Gastroesophageal sphincter (tissue), 4 donors: Measurements from ENCODE around the gene SNPH. TPM values are rescaled to one million over a fixed set of nuclear protein-coding genes. Genes with fewer than 3 reads are reported as not detected.

Experiments
- ATAC-seq: fragments of 150-250 bp; one replicate; pipeline ENCODE4 v1.9.1; 2016; ENCODE audit warnings: mild to moderate bottlenecking, moderate library complexity
- H3K27ac ChIP-seq, 4 donors: fragments of 200-600 bp; sonication (generic) in 3 of 4; 1 replicate in 3 of 4; 2 replicates in 1 of 4; pipeline ENCODE4 v1.5.1; 2016 to 2019
- H3K27me3 ChIP-seq: fragments of 200-600 bp; sonication (generic); one replicate; pipeline ENCODE4 v1.5.1; 2019
- H3K36me3 ChIP-seq, 2 donors: fragments of 200-600 bp; sonication (generic); one replicate each; pipeline ENCODE4 v1.5.1; 2019; ENCODE audit warnings: control low read depth in 1 of 2
- H3K4me1 ChIP-seq, 3 donors: fragments of 200-600 bp; sonication (generic); 1 replicate in 2 of 3; 2 replicates in 1 of 3; pipeline ENCODE4 v1.5.1; 2016 to 2019; ENCODE audit warnings: control low read depth in 2 of 3
- H3K4me3 ChIP-seq, 2 donors: fragments of 200-600 bp; sonication (generic); one replicate each; pipeline ENCODE4 v1.5.1; 2019; ENCODE audit warnings: mild to moderate bottlenecking in 1 of 2, moderate library complexity in 1 of 2
- H3K9me3 ChIP-seq, 3 donors: fragments of 200-600 bp; sonication (generic); one replicate each; pipeline ENCODE4 v1.5.1; 2017 to 2019; ENCODE audit warnings: control low read depth in 2 of 3
- CTCF ChIP-seq, 4 experiments: fragments of 200-600 bp in 2 of 4; fragments of 450-650 bp in 2 of 4; sonication (generic) in 1 of 4; IDR thresholded peaks; one replicate each; pipeline ENCODE4 v1.5.1; 2017 to 2019; ENCODE audit warnings: antibody characterized with exemption in 4 of 4, mild to moderate bottlenecking in 2 of 4, moderate library complexity in 2 of 4
- EP300 ChIP-seq: sonication (generic); formaldehyde crosslinking; IDR thresholded peaks from one replicate; pipeline ENCODE4 v1.6.1; 2017; ENCODE audit warnings: antibody characterized with exemption, mild to moderate bottlenecking
- POLR2A ChIP-seq, 2 donors: fragments of 450-650 bp; IDR thresholded peaks; one replicate each; pipeline ENCODE4 v1.6.1; 2017; ENCODE audit warnings: antibody characterized with exemption in 2 of 2, mild to moderate bottlenecking in 2 of 2, moderate library complexity in 1 of 2
- POLR2AphosphoS5 ChIP-seq: sonication (generic); formaldehyde crosslinking; IDR thresholded peaks from one replicate; pipeline ENCODE4 v1.6.1; 2017; ENCODE audit warnings: antibody characterized with exemption
- WGBS, 2 donors: methylation state at CpG; one replicate each; pipeline ENCODE4 v1.1.5; 2018; ENCODE audit warnings: low coverage in 1 of 2; 5-methylcytosine and 5-hydroxymethylcytosine counted together
- total RNA-seq, 4 donors: library from RNA; depleted of rRNA; stranded (reverse); fragments of >200 nt; gene quantifications; one replicate each; pipeline ENCODE4 v1.1.0, GENCODE V29; 2016

SNPH gene
- total RNA-seq, 4 donors from 2014 or later, result 9.8 to 31.6 (median 12.5) TPM

- WGBS, 2 donors, result 0 to 46% methylated on average over 1 to 2 of the region's 2 CpGs
- no peak for ATAC-seq
- Histone ChIP-seq H3K27me3 (peaks cover 9% of the 10 kb centered on the region), H3K4me3 (no peak overlapping the region), H3K9me3 (no peaks in the 10 kb centered on the region), H3K36me3 (no peaks in the 10 kb centered on the region), H3K4me1 (no peaks in the 10 kb centered on the region), H3K27ac (no peak overlapping the region)
- no peak for TF ChIP-seq EP300
- no peak for TF ChIP-seq POLR2A (IDR thresholded peaks at IDR 0.05)
- no peak for TF ChIP-seq POLR2AphosphoS5
- no peak for TF ChIP-seq CTCF (IDR thresholded peaks at IDR 0.05)
These were observed 11.8 kb upstream of the SNPH start for GRCh38 chr20:1254254-1254653.

- Histone ChIP-seq H3K9me3 (no peaks in the 10 kb centered on the region), H3K27me3 (peaks cover 9% of the 10 kb centered on the region), H3K36me3 (no peaks in the 10 kb centered on the region), H3K4me1 (no peaks in the 10 kb centered on the region), H3K4me3 (no peak overlapping the region), H3K27ac (no peak overlapping the region)
- ATAC-seq, result no peak
- TF ChIP-seq EP300 (no peak), POLR2A (IDR thresholded peaks at IDR 0.05) (no peak), CTCF (IDR thresholded peaks at IDR 0.05) (no peak), POLR2AphosphoS5 (no peak)
- WGBS, 2 donors, result 62 to 81% methylated on average over 2 of the region's 2 CpGs
These were observed 10.4 kb upstream of the SNPH start for GRCh38 chr20:1255675-1256074.

- H3K4me1 ChIP-seq, result peaks cover 0 to 25% (median 6%) of the 10 kb centered on the region in 3 donors
- peaks cover 7% of the 10 kb centered on the region for H3K27me3 ChIP-seq
- H3K9me3 ChIP-seq, result no peaks in the 10 kb centered on the region
- no peak overlapping the region for H3K27ac ChIP-seq
- no peaks in the 10 kb centered on the region for H3K36me3 ChIP-seq
- H3K4me3 ChIP-seq, result no peak overlapping the region
- WGBS, 2 donors, result 67% methylated on average over 1 of the region's 1 CpG; no CpG with 5 or more reads in 1 of the 2 donors
- ATAC-seq, result no peak
- no peak for TF ChIP-seq CTCF (IDR thresholded peaks at IDR 0.05)
- no peak for TF ChIP-seq POLR2AphosphoS5
- no peak for TF ChIP-seq EP300
- no peak for TF ChIP-seq POLR2A (IDR thresholded peaks at IDR 0.05)
These were observed 2.2 kb upstream of the SNPH start for GRCh38 chr20:1263853-1264252.

GRCh38 chr20:1264727-1265126 is 1.4 kb upstream of the SNPH start:
- 54% methylated on average over 2 of the region's 2 CpGs; no CpG with 5 or more reads in 1 of the 2 donors for WGBS, 2 donors
- Histone ChIP-seq H3K36me3 (no peaks in the 10 kb centered on the region), H3K4me1 (peaks cover 0 to 25% (median 6%) of the 10 kb centered on the region in 3 donors), H3K27ac (no peak overlapping the region), H3K27me3 (peaks cover 7% of the 10 kb centered on the region), H3K9me3 (no peaks in the 10 kb centered on the region), H3K4me3 (no peak overlapping the region)
- ATAC-seq, result no peak
- no peak for TF ChIP-seq EP300

- peaks cover 7% of the 10 kb centered on the region for H3K27me3 ChIP-seq
- peaks cover 0 to 25% (median 6%) of the 10 kb centered on the region in 3 donors for H3K4me1 ChIP-seq
- H3K4me3 ChIP-seq, result peak overlapping the region; percentile 68 to 90
- no peak for ATAC-seq
- WGBS, 2 donors, result 38 to 91% methylated on average over 1 to 4 of the region's 4 CpGs
- H3K27ac ChIP-seq, result peak overlapping the region; percentile 31 to 88 (median 79)
- no peak for TF ChIP-seq POLR2A (IDR thresholded peaks at IDR 0.05)
- no peak for TF ChIP-seq POLR2AphosphoS5
- no peak for TF ChIP-seq EP300
- TF ChIP-seq CTCF (IDR thresholded peaks at IDR 0.05), result no peak
- H3K36me3 ChIP-seq, result no peaks in the 10 kb centered on the region
- H3K9me3 ChIP-seq, result no peaks in the 10 kb centered on the region
These were observed 723 bp upstream of the SNPH start for GRCh38 chr20:1265226-1265915.
